GM18498 (cell line): Measurements from ENCODE around the gene PLAAT4.
A peak's percentile ranks its signal among the peaks of the same experiment; 100 is the strongest.
"Not testable (repeated sequence)": the region's sequence is repeated elsewhere in the genome, so short reads cannot be mapped to it uniquely, and the experiment has no call there.

ENCODE experiments used
- ATAC-seq: cut with Tn5 transposase; IDR thresholded peaks from one replicate; pipeline ENCODE4 v1.9.1; 2021; ENCODE audit warnings: mild to moderate bottlenecking, moderate library complexity; ENCODE audit not compliant: unreplicated experiment

Gene PLAAT4

GRCh38 chr11:63537293-63538101 lies 889 bp downstream of the PLAAT4 start:
- no peak for ATAC-seq

DNA sequence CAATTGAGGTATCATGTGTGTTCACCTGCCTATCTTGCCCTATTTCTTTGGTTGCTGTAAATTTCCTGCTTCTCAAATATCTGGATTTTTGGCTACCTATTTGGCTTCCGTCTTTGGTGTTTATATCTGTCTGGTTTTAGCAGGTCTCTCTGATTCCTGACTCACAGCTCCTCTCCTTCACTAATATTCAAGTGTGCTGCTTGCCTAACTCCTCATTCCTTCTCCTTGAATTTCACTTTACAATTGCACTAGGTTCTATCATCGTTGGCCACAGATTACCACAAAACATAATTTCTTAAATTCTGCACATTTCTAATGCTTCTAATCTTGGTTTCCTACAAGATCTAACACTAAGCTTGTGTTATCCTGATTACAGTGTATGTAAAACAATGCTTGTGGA lies 5.9 kb downstream of the PLAAT4 start:
- ATAC-seq, result not testable (repeated sequence)

DNA sequence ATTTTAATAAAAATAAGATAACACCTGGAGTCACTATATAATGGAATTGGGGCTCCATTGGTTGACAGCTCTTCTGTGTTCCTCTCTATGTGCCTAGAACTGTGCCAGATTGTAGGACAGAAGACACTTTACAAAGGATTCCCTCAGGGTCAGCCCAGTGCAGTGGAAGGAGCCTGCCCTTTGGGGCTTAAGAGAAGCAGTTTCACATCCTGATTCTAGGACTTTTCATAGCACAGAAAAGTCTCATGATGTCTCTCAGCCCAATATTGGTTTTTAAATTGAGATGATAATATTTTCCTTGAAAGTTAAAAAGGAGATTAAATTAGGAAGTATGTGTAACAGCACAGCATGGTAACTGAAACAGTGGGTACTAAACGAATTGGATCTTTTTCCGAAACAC lies 7.1 kb downstream of the PLAAT4 start:
- ATAC-seq, result no peak

GRCh38 chr11:63547061-63547460 lies 10.5 kb downstream of the PLAAT4 start:
- ATAC-seq, result no peak

- ATAC-seq, result no peak
Measured at GRCh38 chr11:63548178-63548577, 11.6 kb downstream of the PLAAT4 start.

- no peak for ATAC-seq
Measured at GRCh38 chr11:63549411-63549810, 12.8 kb downstream of the PLAAT4 start.

GRCh38 chr11:63550156-63550700 lies 13.6 kb downstream of the PLAAT4 start:
- not testable (repeated sequence) for ATAC-seq

DNA sequence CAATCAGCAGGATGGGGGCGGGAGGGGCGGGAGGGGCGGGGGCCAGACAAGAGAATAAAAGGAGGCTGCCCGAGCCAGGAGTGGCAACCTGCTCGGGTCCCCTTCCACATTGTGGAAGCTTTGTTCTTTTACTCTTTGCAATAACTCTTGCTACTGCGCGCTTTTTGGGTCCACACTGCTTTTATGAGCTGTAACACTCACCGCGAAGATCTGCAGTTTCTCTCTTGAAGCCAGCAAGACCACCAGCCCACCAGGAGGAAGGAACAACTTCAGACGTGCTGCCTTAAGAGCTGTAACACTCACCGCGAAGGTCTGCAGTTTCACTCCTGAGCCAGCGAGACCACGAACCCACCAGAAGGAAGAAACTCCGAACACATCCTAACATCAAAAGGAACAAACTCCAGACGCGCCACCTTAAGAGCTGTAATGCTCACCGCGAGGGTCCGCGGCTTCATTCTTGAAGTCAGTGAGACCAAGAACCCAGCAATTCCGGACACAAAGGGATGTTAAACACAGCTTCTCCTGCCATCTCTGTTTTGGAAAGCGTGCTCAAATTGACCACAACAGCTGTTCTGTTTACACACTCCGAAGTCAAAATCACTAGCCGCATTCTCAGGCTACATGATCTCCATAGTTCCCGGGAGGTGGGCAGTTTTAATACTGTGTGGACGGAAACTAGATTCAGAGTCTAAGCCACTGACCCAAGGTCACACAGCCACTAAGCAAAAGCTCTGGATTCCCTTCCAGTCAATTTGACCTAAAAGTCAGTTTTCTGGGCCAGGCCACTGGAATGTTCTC lies 14.7 kb downstream of the PLAAT4 start:
- no peak for ATAC-seq

DNA sequence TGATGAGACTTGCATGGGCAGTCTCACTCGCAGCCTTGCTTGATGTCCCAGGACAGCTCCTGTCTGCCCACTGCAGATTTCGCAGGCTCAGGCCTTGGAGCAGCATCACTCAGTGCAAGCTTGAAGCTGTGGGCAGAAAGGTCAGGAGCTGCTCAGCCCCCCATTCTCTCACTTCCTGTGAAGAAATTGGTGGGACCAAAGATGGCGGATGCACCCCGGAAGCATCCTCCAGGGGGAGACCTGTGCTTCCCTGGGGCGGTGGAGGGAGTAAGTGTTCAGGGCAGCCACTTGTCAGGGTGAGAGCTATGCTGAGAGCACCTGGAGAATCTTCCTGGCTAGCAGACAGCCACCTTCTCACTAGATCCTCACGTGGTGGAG lies 15.3 kb downstream of the PLAAT4 start:
- ATAC-seq, result no peak

GRCh38 chr11:63552921-63553320 lies 16.3 kb downstream of the PLAAT4 start:
- no peak for ATAC-seq

DNA sequence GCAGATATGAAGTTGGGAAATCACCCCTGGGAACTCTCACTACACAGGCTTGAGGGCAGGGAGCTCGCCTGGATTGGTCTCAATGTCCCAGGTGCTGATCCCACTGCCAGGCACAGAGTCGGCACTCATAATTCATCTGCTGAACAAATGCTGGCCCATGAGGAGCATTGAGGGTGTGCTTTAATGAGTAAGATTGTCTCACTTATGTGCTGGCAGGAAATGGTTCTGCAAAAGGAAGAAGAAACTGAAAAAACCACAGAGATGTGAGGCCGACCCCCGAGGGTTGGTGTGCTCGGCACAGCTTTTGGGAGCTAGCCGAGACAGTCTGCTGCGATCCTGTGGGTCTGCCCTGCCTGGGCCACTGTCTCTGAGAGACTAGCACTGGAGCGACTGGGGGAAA lies 17.2 kb downstream of the PLAAT4 start:
- peak; percentile 74 for ATAC-seq

- no peak for ATAC-seq
Measured at GRCh38 chr11:63554877-63555223, 18.2 kb downstream of the PLAAT4 start.

DNA sequence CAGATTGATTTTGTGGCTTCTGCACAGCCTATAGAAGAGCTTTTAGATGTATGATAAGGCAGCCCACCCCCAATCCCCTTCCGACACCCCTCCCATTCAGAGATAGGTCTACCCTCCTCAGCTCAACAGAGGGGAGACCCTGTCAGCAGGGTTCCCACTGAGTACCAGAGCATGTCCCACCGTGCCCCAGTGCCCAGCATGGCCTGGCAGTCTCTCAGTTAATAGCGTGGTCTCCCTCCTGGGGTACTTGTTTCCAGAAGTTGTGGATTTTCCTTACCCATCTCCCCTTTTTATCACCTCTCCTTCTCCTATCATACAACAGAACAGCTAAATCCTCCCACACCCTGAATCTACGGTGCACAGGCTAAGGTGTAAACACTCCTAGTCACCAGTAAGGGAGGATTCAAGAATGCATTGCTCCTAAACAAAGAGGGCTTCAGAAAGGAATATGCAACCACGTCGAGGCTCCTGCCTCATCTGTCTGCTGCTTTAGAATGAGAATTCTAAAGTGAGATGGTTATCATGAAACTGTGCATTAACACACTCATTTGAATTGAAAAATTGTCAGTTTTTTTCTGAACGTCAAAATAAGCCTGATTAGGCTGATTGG lies 19.9 kb downstream of the PLAAT4 start:
- ATAC-seq, result no peak

GRCh38 chr11:63557570-63557969 lies 21.0 kb downstream of the PLAAT4 start:
- ATAC-seq, result no peak

- no peak for ATAC-seq
Measured at GRCh38 chr11:63558459-63559157, 22.0 kb downstream of the PLAAT4 start.

GRCh38 chr11:63560506-63561180 lies 24.0 kb downstream of the PLAAT4 start:
- ATAC-seq, result no peak

DNA sequence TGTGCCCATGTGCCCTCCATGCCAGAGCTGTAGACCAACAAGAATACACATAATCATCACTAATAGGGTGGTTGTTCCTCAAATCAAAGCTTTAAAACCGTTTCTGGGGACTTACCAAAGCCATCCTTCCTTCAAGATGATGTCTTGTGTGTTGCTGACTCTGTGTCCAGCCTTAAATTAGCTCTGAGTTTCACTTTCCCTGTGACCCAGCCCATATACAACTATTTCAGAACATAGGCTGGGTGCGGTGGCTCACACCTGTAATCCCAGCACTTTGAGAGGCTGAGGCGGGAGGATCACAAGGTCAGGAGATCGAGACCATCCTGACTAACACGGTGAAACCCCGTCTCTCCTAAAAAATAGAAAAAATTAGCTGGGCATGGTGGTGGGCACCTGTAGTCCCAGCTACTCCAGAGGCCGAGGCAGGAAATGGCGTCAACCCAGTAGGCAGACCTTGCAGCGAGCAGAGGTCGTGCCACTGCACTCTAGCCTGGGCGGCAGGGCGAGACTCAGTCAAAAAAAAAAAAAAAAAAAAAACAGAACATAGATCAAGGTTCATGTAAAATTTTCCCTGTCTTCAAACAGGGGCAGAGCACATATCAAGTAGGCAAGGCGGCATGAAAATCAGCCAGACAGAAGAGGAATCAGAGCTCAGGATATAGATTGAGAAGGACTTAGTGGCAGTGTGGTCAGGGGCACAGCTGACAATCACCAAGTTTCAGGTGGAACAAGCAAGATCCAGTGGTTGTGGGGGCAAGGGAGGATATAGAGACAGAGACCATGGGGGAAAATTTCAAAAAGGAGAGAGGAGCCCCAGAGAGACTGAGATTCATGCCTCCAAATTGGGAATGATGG lies 26.8 kb downstream of the PLAAT4 start, which contains the start of gene PLAAT2:
TSS of gene PLAAT2 (minus strand) at position 179 of the 855 bp plus-strand sequence. CDS start at position 124, 55 bp downstream.
- ATAC-seq, result peak; percentile 7

GRCh38 chr11:63564056-63564774 lies 27.6 kb downstream of the PLAAT4 start:
- peak; percentile 68 for ATAC-seq
